HL-60 (cell line): Measurements from ENCODE around the gene PPID.
A peak's percentile ranks its signal among the peaks of the same experiment; 100 is the strongest.
"Not testable (repeated sequence)": the region's sequence is repeated elsewhere in the genome, so short reads cannot be mapped to it uniquely, and the experiment has no call there.

Source experiments
- DNase-seq, 2 experiments: peaks; one replicate each; pipeline ENCODE4 v3.0.0-alpha.2; 2010 to 2020; ENCODE audit warnings: low read depth in 1 of 2, low spot score in 1 of 2
- H3K27ac ChIP-seq: fragments of 250-450 bp; sonication (Bioruptor Pico); replicated peaks from 2 replicates; pipeline ENCODE4 v1.5.1; 2020; ENCODE audit warnings: mild to moderate bottlenecking, moderate library complexity
- H3K27me3 ChIP-seq: fragments of 250-450 bp; sonication (Bioruptor Pico); 2 replicates; pipeline ENCODE4 v1.5.1; 2021; ENCODE audit warnings: mild to moderate bottlenecking, moderate library complexity; ENCODE audit not compliant: insufficient read depth, poor library complexity, severe bottlenecking
- H3K4me3 ChIP-seq: replicated peaks from 2 replicates; pipeline ENCODE4 v1.5.1; 2011; ENCODE audit warnings: mild to moderate bottlenecking, control low read depth, low read length; ENCODE audit not compliant: insufficient read depth
- CTCF ChIP-seq: IDR thresholded peaks from one replicate; pipeline ENCODE4 v1.5.1; 2011; ENCODE audit warnings: low read length, control low read depth, inconsistent platforms; ENCODE audit not compliant: insufficient read depth
- GABPA ChIP-seq: IDR thresholded peaks from 2 replicates; pipeline ENCODE4 v1.6.1; 2012; ENCODE audit warnings: low read depth
- POLR2AphosphoS5 ChIP-seq: IDR thresholded peaks from 2 replicates; pipeline ENCODE4 v1.6.1; 2012; ENCODE audit warnings: low read depth
- REST ChIP-seq: IDR thresholded peaks from 2 replicates; pipeline ENCODE4 v1.6.1; 2012; ENCODE audit warnings: low read depth; ENCODE audit not compliant: insufficient replicate concordance
- SPI1 ChIP-seq: IDR thresholded peaks from 2 replicates; pipeline ENCODE4 v1.6.1; 2012; ENCODE audit warnings: low read depth, mild to moderate bottlenecking, borderline replicate concordance

Gene PPID

GRCh38 chr4:158763462-158763861 is 40.3 kb upstream of the PPID start:
- Histone ChIP-seq H3K27me3 (no peaks in the 10 kb centered on the region), H3K27ac (no peak overlapping the region), H3K4me3 (no peak overlapping the region)
- no peak for DNase-seq
- no peak for TF ChIP-seq SPI1
- peak; percentile 83 for TF ChIP-seq REST

- Histone ChIP-seq H3K27me3 (no peaks in the 10 kb centered on the region), H3K27ac (no peak overlapping the region), H3K4me3 (no peak overlapping the region)
- no peak for TF ChIP-seq CTCF
- no peak for DNase-seq
Observed at GRCh38 chr4:158762553-158762952, 39.4 kb upstream of the PPID start.

GRCh38 chr4:158760866-158761265 is 37.7 kb upstream of the PPID start:
- no peak for DNase-seq
- Histone ChIP-seq H3K27me3 (no peaks in the 10 kb centered on the region), H3K27ac (no peak overlapping the region), H3K4me3 (no peak overlapping the region)
- TF ChIP-seq GABPA (no peak), SPI1 (no peak), POLR2AphosphoS5 (no peak), CTCF (no peak), REST (no peak)

- not testable (repeated sequence) for H3K27me3 ChIP-seq, H3K4me3 ChIP-seq, H3K27ac ChIP-seq, DNase-seq
Observed at GRCh38 chr4:158759539-158759938, 36.3 kb upstream of the PPID start.

- DNase-seq: no peak
- H3K4me3 ChIP-seq: no peak overlapping the region
- H3K27ac ChIP-seq: no peak overlapping the region
- TF ChIP-seq GABPA: no peak
- no peak for TF ChIP-seq SPI1
- no peaks in the 10 kb centered on the region for H3K27me3 ChIP-seq
Observed at GRCh38 chr4:158758703-158759102, 35.5 kb upstream of the PPID start.

- TF ChIP-seq GABPA (no peak), REST (no peak), SPI1 (no peak), CTCF (no peak), POLR2AphosphoS5 (no peak)
- no peak overlapping the region for H3K27ac ChIP-seq
- no peak for DNase-seq
Observed at GRCh38 chr4:158758142-158758541, 34.9 kb upstream of the PPID start.

More at GRCh38 chr4:158758142-158758541, 34.9 kb upstream of the PPID start:
- Histone ChIP-seq H3K27me3 (no peaks in the 10 kb centered on the region), H3K4me3 (no peak overlapping the region)
